Measurements from ENCODE around the gene CFAP74.
"Not testable (repeated sequence)": the region's sequence is repeated elsewhere in the genome, so short reads cannot be mapped to it uniquely, and the experiment has no call there.

Gene CFAP74

GRCh38 chr1:1984560-1985070, 19.0 kb downstream of the CFAP74 start:
- no peak for DNase-seq (ENCODE audit: low spot score)

- DNase-seq (ENCODE audit: low spot score): no peak
Measured at GRCh38 chr1:1982379-1983232, 21.0 kb downstream of the CFAP74 start.

GRCh38 chr1:1981631-1982327, 21.8 kb downstream of the CFAP74 start:
- DNase-seq (ENCODE audit: low spot score): not testable (repeated sequence)

GRCh38 chr1:1981142-1981500, 22.5 kb downstream of the CFAP74 start:
- no peak for DNase-seq (ENCODE audit: low spot score)

- no peak for DNase-seq (ENCODE audit: low spot score)
Measured at GRCh38 chr1:1980467-1981141, 23.0 kb downstream of the CFAP74 start.

- DNase-seq (ENCODE audit: low spot score): no peak
Measured at GRCh38 chr1:1979482-1980165, 24.0 kb downstream of the CFAP74 start.

GRCh38 chr1:1978690-1979481, 24.7 kb downstream of the CFAP74 start:
- not testable (repeated sequence) for DNase-seq (ENCODE audit: low spot score)

- DNase-seq (ENCODE audit: low spot score): no peak
Measured at GRCh38 chr1:1978108-1978507, 25.5 kb downstream of the CFAP74 start.

GRCh38 chr1:1976031-1976430, 27.6 kb downstream of the CFAP74 start:
- no peak for DNase-seq (ENCODE audit: low spot score)

- DNase-seq (ENCODE audit: low spot score): no peak
Measured at GRCh38 chr1:1975535-1975934, 28.1 kb downstream of the CFAP74 start.

GRCh38 chr1:1974834-1975233, 28.8 kb downstream of the CFAP74 start:
- DNase-seq (ENCODE audit: low spot score): no peak

- DNase-seq (ENCODE audit: low spot score): no peak
Measured at GRCh38 chr1:1973716-1974642, 29.6 kb downstream of the CFAP74 start.

GRCh38 chr1:1972976-1973715, 30.4 kb downstream of the CFAP74 start:
- DNase-seq (ENCODE audit: low spot score): no peak

GRCh38 chr1:1971688-1972087, 31.9 kb downstream of the CFAP74 start:
- DNase-seq (ENCODE audit: low spot score): no peak

- DNase-seq (ENCODE audit: low spot score): no peak
Measured at GRCh38 chr1:1971017-1971416, 32.6 kb downstream of the CFAP74 start.

- no peak for DNase-seq (ENCODE audit: low spot score)
Measured at GRCh38 chr1:1969953-1970716, 33.5 kb downstream of the CFAP74 start.

GRCh38 chr1:1969505-1969900, 34.1 kb downstream of the CFAP74 start:
- DNase-seq (ENCODE audit: low spot score): no peak

GRCh38 chr1:1968767-1969504, 34.6 kb downstream of the CFAP74 start:
- DNase-seq (ENCODE audit: low spot score): no peak
